NCI-H2227 (cell line): ENCODE data around the gene NCAPD3.

ENCODE experiments used
- DNase-seq: peaks from one replicate; lab custom pipeline; 2025; ENCODE audit not compliant: unreplicated experiment; lab: John Stamatoyannopoulos, UW

Gene NCAPD3

GRCh38 chr11:134252346-134253187 is 28.8 kb upstream of the NCAPD3 start:
- peak; percentile 46 for DNase-seq

- no peak for DNase-seq
Observed at GRCh38 chr11:134250675-134251074, 26.9 kb upstream of the NCAPD3 start.

DNA sequence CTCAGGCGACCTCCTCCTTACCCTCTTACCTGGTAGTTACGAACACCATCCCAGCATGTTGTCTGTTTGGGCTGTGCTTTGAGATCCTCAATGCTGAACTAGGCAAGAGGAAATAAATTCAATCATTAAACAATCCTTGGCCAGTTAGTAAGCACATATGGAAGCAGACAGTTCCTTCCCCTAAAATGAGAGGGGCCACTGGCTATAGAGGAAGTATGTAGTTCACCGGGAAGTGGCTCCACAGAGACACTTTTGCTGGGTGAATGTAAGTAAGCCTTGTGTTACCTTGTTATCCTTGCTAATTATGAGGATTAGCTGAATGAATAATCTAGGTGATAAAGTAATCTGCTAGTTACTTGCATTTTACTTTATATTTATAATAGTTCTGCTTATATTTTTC is 26.5 kb upstream of the NCAPD3 start:
- no peak for DNase-seq

- DNase-seq = no peak
Observed at GRCh38 chr11:134248910-134249480, 25.2 kb upstream of the NCAPD3 start.

DNA sequence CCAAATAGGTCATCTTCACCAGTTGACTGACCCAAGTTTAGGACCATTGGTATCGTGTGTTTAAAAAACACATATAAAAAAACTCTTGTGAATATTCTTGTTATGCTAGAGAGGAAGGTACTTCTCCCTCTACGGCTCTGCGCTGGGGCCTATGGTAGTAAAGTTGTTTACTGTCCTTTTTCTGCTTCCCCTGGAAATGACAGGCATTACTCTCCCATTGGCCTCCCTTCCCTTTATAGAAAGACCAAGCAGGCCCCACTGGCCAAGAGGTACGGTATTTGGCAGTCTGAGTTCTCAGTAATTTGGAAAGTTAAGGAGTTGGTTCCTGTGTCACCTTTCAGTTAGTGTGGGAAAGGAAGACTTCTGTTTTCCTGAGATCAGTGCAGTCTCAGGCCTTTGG is 22.9 kb upstream of the NCAPD3 start:
- no peak for DNase-seq

DNA sequence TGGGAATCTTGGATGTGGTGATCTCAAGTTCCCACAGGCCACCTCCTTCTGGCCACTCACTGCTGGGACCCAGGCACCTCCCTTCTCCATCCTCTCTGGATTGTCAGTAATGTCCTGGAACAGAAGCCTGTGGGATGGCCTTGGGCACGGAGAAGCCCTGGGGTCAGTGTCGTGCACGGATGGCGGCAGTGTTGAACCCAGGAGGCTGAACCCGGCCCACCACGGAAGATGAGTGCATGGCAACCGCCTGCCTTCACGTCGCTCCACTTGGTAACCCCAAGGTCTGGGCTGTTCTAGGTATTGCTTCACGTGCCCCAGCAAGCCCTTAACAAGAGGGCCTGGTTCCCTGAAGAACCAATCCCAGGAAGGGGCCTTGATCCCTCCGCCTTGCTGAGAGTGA is 22.3 kb upstream of the NCAPD3 start:
- no peak for DNase-seq

GRCh38 chr11:134245434-134245833 is 21.7 kb upstream of the NCAPD3 start:
- no peak for DNase-seq

DNA sequence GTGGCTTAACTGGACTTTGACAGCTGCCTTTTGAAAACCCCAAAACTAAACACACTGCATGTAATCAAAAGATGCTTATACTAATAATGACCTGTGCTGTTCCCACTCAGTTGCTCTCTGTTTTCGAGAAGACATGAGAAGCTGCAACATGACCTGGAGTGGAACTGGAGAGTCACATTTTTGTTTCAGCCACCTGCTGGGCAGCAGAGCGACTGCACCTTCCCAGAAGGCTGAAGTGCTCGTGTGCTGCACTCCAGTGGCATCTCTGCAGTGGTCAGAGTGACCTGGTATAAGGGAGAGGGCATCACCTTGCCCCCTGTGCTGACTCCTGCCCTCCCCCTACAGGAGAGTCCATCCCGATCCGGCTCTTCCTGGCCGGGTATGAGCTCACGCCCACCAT is 20.8 kb upstream of the NCAPD3 start:
- no peak for DNase-seq

- DNase-seq = no peak
Observed at GRCh38 chr11:134243913-134244312, 20.1 kb upstream of the NCAPD3 start.

GRCh38 chr11:134242376-134242775 is 18.6 kb upstream of the NCAPD3 start:
- DNase-seq = no peak

DNA sequence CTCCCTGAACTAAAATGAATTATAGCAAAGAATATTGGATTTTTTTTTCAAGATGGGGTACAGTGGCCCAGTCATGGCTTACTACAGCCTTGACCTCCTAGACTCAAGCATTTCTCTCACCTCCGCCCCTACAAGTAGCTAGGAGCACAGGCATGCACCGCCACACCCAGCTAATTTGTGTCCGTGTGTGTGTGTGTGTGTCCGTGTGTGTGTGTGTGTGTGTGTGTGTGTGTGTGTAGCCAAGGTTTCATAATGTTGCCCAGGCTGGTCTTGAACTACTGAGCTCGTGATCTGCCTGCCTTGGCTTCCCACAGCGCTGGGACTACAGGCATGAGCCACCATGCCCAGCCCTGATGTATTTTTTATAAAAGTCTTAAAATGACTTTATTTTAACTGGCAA is 16.8 kb upstream of the NCAPD3 start:
- no peak for DNase-seq

- no peak for DNase-seq
Observed at GRCh38 chr11:134238956-134239355, 15.2 kb upstream of the NCAPD3 start.

DNA sequence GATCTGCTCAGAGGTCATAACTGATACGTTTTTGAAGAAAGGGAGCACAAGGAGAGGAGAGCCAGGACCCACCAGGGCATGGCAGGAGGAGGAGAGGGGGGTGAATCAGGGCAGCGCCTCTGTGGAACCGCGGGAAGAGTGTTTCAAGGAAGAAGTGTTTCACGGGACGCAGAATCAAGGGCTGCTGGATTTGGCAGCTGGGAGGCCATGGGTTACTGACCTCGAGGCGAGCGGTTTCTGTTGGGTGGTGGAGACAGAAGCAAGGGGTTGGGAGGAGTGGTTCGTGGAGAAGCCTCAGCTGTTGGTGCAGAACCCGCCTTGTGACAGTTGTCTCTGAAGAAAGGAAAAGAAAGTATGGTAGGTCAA is 13.8 kb upstream of the NCAPD3 start:
- no peak for DNase-seq

DNA sequence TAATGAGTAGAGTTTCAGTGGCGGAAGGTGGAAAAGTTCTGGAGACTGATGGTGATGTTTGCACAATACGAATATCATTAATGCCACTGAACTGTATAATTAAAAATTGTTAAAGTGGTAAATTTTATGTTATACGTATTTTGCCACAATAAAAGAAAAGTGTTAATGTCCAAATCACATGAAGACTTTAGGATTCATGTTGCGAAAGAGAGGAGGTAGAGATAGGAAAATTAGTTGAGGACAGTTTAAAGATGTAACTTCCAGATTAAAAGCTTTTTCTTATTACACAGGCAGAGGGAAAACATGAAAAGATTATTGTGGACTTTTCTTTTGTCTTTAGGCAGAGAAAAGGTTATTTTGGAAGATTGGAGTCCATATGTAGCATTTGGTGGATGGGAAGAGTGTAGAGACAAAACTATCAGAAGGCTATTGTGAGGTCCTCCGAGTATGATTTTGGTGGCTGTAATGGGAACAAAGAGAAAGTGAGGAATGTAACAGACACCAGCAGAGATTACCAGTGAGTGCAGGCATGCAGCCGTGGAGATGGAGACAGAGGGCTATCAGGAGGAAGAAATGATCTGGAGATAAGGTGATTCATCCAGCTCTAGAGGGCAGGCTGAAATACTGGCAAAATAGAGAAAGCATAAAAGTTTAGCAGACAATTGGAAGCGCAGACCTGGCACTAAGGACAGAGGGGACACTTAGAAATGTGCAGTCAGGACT is 13.2 kb upstream of the NCAPD3 start:
- DNase-seq = no peak

GRCh38 chr11:134235399-134235798 is 11.6 kb upstream of the NCAPD3 start:
- no peak for DNase-seq

GRCh38 chr11:134233729-134234179 is 10.0 kb upstream of the NCAPD3 start:
- no peak for DNase-seq

GRCh38 chr11:134231958-134232659 is 8.3 kb upstream of the NCAPD3 start:
- DNase-seq = no peak

DNA sequence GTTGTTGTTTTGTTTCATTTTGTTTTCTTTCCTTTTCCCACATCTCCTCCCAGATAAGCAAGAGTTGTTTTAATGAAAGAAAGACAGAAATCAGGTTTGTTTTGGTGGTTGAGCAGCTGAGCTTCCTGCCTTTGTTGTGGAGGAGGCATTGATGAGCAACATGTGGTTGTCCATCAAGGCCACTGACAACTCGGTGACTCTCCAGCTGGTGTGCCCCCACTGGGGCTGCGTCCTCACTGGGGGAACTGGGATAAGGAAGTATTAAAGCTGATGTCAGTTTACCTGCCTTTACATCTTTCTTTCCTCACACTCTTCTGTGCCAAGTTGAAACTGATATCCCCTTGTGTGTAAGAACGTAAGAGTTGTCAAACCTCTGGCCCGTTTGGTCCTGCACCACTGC is 6.6 kb upstream of the NCAPD3 start:
- DNase-seq = no peak

- DNase-seq = no peak
Observed at GRCh38 chr11:134229126-134229790, 5.5 kb upstream of the NCAPD3 start.

GRCh38 chr11:134228625-134229024 is 4.9 kb upstream of the NCAPD3 start:
- DNase-seq = no peak

- no peak for DNase-seq
Observed at GRCh38 chr11:134226806-134227325, 3.1 kb upstream of the NCAPD3 start.
